ENCODE measurements around the gene ZBTB7A.

GRCh38 chr19:4038057-4038456, 28.6 kb downstream of the ZBTB7A start:
- no peak for TF ChIP-seq REST (IDR thresholded peaks at IDR 0.05; ENCODE audit: low read depth)
- TF ChIP-seq CTCF (IDR thresholded peaks at IDR 0.05 in 2 of 3, conservative IDR thresholded peaks at IDR 0.05 in 1 of 3; ENCODE audit: borderline replicate concordance in 1 of 3, insufficient read depth in 1 of 3, low read depth in 2 of 3, low read length in 2 of 3): no peak
- TF ChIP-seq POLR2AphosphoS5 (IDR thresholded peaks at IDR 0.05; ENCODE audit: low read depth, low read length): no peak
- TF ChIP-seq EGR1 (IDR thresholded peaks at IDR 0.05; ENCODE audit: low read depth): no peak
- TF ChIP-seq MAX (IDR thresholded peaks at IDR 0.05): no peak
- TF ChIP-seq FOSL1 (IDR thresholded peaks at IDR 0.05; ENCODE audit: low read depth): no peak
- TF ChIP-seq EZH2phosphoT487 (IDR thresholded peaks at IDR 0.05; ENCODE audit: borderline replicate concordance): no peak
- TF ChIP-seq POLR2A (IDR thresholded peaks at IDR 0.05; ENCODE audit: borderline replicate concordance, extremely low read depth, insufficient read depth, insufficient read length): no peak
